Amygdala (tissue), 56 donors: Measurements from ENCODE around the gene SOX14.
A peak's percentile ranks its signal among the peaks of the same experiment; 100 is the strongest.

Source experiments
- DNase-seq, 56 donors: peaks; one replicate each; lab custom pipeline; 2025; lab: John Stamatoyannopoulos, UW

Gene SOX14

GRCh38 chr3:137767538-137768360, 3.6 kb downstream of the SOX14 start:
- no peak for DNase-seq

GRCh38 chr3:137768361-137769321, 4.5 kb downstream of the SOX14 start:
- no peak for DNase-seq

DNA sequence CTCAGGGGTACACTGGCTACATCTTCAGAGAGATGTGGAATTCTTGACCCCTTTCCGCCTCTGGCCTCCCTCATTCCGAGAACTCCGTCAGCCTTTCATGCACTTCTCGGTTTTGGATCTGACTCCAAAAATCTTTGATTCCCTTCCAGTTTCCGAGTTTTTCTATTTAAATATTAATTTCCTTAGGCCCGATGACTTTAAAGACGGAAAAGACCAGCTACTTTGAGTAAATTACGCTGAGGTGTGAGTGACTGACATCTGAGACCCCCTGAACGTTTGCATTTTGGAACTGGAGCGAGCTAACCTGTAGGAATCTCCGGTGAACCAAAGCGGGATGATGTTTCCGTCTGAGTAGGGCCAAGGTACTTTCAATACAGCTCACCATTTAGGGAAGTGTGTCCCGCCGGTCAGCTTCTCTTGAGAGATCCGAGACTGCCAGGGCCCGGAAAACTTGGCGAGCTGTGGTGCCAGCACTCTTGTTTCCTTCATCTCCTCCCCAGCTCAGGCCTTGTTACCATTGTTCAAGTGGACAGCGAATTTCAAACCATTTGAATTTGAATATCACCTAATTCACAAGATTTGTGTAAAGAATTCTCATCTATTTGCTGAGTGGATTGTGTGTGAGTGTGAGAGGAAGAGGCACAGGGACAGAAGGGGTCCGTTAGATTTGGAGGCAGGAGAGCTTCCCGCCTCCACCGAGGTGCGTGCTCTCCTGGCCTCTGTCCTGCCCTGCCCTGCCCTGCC, 5.4 kb downstream of the SOX14 start:
- no peak for DNase-seq

- no peak for DNase-seq
These were observed 6.1 kb downstream of the SOX14 start for GRCh38 chr3:137770066-137770834.

- DNase-seq, result no peak
These were observed 6.8 kb downstream of the SOX14 start for GRCh38 chr3:137770835-137771399.

- no peak for DNase-seq
These were observed 7.5 kb downstream of the SOX14 start for GRCh38 chr3:137771401-137772213.

DNA sequence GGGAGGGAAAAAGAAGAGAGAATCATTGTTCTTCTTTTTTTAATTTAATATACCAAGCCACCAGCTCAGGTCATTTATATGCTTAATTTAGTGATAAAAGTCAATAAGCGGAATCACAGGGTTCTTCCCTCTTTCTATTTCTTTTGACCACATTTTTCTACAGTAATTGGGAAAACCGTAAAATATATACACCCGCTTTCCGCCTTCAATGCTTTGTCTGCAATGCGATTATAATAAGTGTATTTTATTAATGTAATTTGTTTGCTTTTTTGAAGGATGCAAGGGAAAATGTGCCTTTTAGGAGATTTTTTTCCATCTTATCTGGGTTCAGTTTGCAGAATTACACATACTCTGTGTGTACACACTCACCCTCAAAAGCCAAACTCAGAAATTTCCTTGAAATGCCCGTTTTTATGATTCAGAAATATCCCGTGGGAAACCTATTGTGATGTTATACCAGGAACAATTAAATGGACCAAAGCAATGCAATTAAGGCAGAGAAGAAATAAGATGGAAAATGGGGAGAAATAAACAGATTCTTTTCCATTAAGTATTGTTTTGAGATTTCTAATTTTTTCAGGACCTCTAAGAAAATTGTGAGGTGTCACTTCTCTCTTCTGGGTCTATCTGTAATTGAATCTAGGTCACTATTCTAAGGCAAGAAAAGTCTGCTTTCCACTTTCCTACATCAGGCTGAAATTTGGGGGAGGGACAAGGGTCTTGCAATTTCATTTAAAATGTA, 8.3 kb downstream of the SOX14 start:
- no peak for DNase-seq

DNA sequence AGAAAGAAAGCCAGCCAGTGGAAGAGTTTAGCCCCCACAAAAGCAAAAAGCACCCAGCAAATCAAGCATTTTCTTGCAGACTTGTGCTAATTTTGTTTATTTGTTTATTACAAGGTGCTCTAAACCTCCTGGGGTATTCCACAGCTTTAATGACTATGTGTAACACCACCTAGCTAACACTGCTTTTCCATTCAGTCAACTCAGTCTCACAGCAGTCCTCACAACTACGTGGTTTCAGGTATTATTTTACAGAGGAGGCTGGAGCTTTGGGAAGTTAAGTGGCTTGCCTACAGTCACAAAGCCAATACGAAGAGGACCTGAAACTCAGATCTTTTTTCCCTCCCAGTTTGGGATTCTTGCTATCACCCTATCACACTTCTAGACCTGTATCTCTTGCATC, 14.8 kb downstream of the SOX14 start:
- DNase-seq, result no peak

- no peak for DNase-seq
These were observed 23.4 kb downstream of the SOX14 start for GRCh38 chr3:137787529-137787928.

GRCh38 chr3:137789236-137789635, 25.1 kb downstream of the SOX14 start:
- DNase-seq, result no peak

GRCh38 chr3:137792626-137793271, 28.6 kb downstream of the SOX14 start:
- peak in 2 of 56 donors; percentile 2 to 7 for DNase-seq

- DNase-seq, result no peak
These were observed 32.9 kb downstream of the SOX14 start for GRCh38 chr3:137796993-137797392.

DNA sequence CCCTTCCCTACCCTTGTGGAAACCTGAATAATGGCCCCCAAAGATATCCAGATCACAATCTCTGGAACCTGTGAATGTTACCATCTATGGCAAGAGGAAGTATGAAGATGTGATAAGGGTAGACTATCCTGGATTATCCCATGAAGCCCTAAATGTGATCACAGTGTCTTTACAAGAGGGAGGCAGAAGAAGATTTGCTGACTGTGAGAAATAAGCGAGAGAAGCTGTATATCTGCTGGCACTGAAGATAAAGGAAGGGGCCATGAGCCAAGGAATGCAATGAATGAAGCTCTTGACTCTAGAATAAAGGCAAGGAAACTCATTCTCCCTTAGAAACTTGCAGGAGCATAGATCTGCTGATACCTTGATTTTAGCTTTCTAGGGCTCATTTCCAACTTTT, 39.1 kb downstream of the SOX14 start:
- no peak for DNase-seq

GRCh38 chr3:137807998-137808397, 43.9 kb downstream of the SOX14 start:
- no peak for DNase-seq

DNA sequence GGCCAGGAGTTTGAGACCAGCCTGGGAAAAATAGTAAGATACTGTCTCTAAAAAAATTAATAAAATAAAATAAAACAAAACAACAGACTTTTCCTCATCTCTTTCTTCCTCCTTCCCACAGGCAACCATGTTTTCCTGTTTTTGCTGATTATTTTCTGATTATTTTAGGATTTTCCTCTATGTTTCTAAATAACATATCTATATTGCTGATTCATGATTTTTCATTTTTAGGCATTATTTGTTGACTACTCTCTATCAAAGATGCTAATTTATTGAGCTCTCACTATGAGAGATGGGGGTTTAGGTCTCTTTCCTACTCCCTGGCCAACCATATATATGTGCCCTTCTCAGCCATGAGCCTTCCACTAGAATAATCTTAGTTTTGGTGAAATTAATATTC, 45.4 kb downstream of the SOX14 start:
- DNase-seq, result no peak

- no peak for DNase-seq
These were observed 47.9 kb downstream of the SOX14 start for GRCh38 chr3:137812023-137812422.

- DNase-seq, result no peak
These were observed 51.1 kb downstream of the SOX14 start for GRCh38 chr3:137815251-137815650.
